ENCODE results near the gene EVL. TPM values are rescaled to one million over a fixed set of nuclear protein-coding genes. Genes with fewer than 3 reads are reported as not detected.

The EVL gene
- total RNA-seq, 2 experiments from 2014 or later: 660 to 678 TPM

GRCh38 chr14:100108840-100109593 is 43.8 kb downstream of the EVL start:
- Mint-ChIP-seq H3K36me3 (ENCODE audit: low read depth) (peaks cover 98% of the 10 kb centered on the region), H3K9me3 (no peaks in the 10 kb centered on the region), H3K4me3 (no peak overlapping the region), H3K27me3 (no peaks in the 10 kb centered on the region), H3K4me1 (ENCODE audit: low read depth) (peaks cover 78% of the 10 kb centered on the region), H3K27ac (peak overlapping the region; percentile 98)
- Histone ChIP-seq H3K9me3 (ENCODE audit: control insufficient read depth in 1 of 2, insufficient read depth in 1 of 2, low read length in 2 of 2) (no peaks in the 10 kb centered on the region), H3K27ac (ENCODE audit: low read depth in 1 of 2, low read length in 2 of 2) (peak overlapping the region; percentile 49 to 85), H3K36me3 (ENCODE audit: insufficient read depth, low read length) (peaks cover 97% of the 10 kb centered on the region), H3K4me3 (ENCODE audit: low read length) (no peak overlapping the region), H3K4me1 (ENCODE audit: insufficient read depth, low read length) (peaks cover 87% of the 10 kb centered on the region), H3K27me3 (ENCODE audit: control insufficient read depth in 1 of 2, insufficient read depth in 2 of 2, low read length in 2 of 2) (no peaks in the 10 kb centered on the region)
- no peak for TF ChIP-seq CTCF (IDR thresholded peaks at IDR 0.05)
- intact Hi-C loops (cut with DNase I, micrococcal nuclease): loop anchor here (1.0 to 2.0 kb wide), 5 partner anchors 37 to 127 kb away; no protein-coding TSS in a partner anchor
- POLR2A ChIA-PET: interaction anchor here (1.1 to 49.3 kb wide), 5 partner anchors 10 to 84 kb away, joined by 3 to 1638 read pairs (median 5); partner anchors contain the start of gene EVL
- ATAC-seq (ENCODE audit: poor library complexity): no peak
- CTCF ChIA-PET: interaction anchor here (0.6 to 34.3 kb wide), 15 partner anchors 8 to 138 kb away, joined by 3 to 1090 read pairs (median 6); partner anchors contain the start of gene EVL
- no peak for DNase-seq

GRCh38 chr14:100109594-100109955 is 44.4 kb downstream of the EVL start:
- no peak for DNase-seq
- CTCF ChIA-PET: interaction anchor here (0.6 to 34.3 kb wide), 2 partner anchors 33 to 54 kb away, joined by 3 to 1090 read pairs; partner anchors contain the start of gene EVL
- peaks cover 87% of the 10 kb centered on the region for H3K4me1 ChIP-seq (ENCODE audit: insufficient read depth, low read length)
- Mint-ChIP-seq H3K4me3 (no peak overlapping the region), H3K27me3 (no peaks in the 10 kb centered on the region), H3K36me3 (ENCODE audit: low read depth) (peaks cover 97% of the 10 kb centered on the region), H3K4me1 (ENCODE audit: low read depth) (peaks cover 73% of the 10 kb centered on the region), H3K27ac (peak overlapping the region; percentile 98), H3K9me3 (no peaks in the 10 kb centered on the region)
- ATAC-seq (ENCODE audit: poor library complexity): no peak
- POLR2A ChIA-PET: interaction anchor here (12.0 to 49.3 kb wide), 2 partner anchors 28 to 48 kb away, joined by 200 to 1638 read pairs; partner anchors contain the start of gene EVL
- H3K27me3 ChIP-seq (ENCODE audit: control insufficient read depth in 1 of 2, insufficient read depth in 2 of 2, low read length in 2 of 2): no peaks in the 10 kb centered on the region
- H3K27ac ChIP-seq (ENCODE audit: low read depth in 1 of 2, low read length in 2 of 2): no peak overlapping the region
- H3K36me3 ChIP-seq (ENCODE audit: insufficient read depth, low read length): peaks cover 97% of the 10 kb centered on the region
- no peaks in the 10 kb centered on the region for H3K9me3 ChIP-seq (ENCODE audit: control insufficient read depth in 1 of 2, insufficient read depth in 1 of 2, low read length in 2 of 2)
- H3K4me3 ChIP-seq (ENCODE audit: low read length): no peak overlapping the region
- intact Hi-C loops (cut with DNase I, micrococcal nuclease): loop anchor here in 1 of 2 experiments (2.0 kb wide), 1 partner anchor 127 kb away; no protein-coding TSS in a partner anchor
- no peak for TF ChIP-seq CTCF (IDR thresholded peaks at IDR 0.05)

- no peak for TF ChIP-seq CTCF (IDR thresholded peaks at IDR 0.05)
- Mint-ChIP-seq H3K27me3 (no peaks in the 10 kb centered on the region), H3K9me3 (no peaks in the 10 kb centered on the region), H3K36me3 (ENCODE audit: low read depth) (peaks cover 97% of the 10 kb centered on the region), H3K27ac (peak overlapping the region; percentile 98), H3K4me3 (no peak overlapping the region), H3K4me1 (ENCODE audit: low read depth) (peaks cover 67% of the 10 kb centered on the region)
- intact Hi-C loops (cut with DNase I, micrococcal nuclease): no loop called here
- Histone ChIP-seq H3K27me3 (ENCODE audit: control insufficient read depth in 1 of 2, insufficient read depth in 2 of 2, low read length in 2 of 2) (no peaks in the 10 kb centered on the region), H3K36me3 (ENCODE audit: insufficient read depth, low read length) (peaks cover 98% of the 10 kb centered on the region), H3K27ac (ENCODE audit: low read depth in 1 of 2, low read length in 2 of 2) (no peak overlapping the region), H3K4me1 (ENCODE audit: insufficient read depth, low read length) (peaks cover 77% of the 10 kb centered on the region), H3K4me3 (ENCODE audit: low read length) (no peak overlapping the region), H3K9me3 (ENCODE audit: control insufficient read depth in 1 of 2, insufficient read depth in 1 of 2, low read length in 2 of 2) (no peaks in the 10 kb centered on the region)
- DNase-seq (no peak), ATAC-seq (ENCODE audit: poor library complexity) (no peak)
- ChIA-PET POLR2A (interaction anchor here (1.1 to 49.3 kb wide), 3 partner anchors 20 to 49 kb away, joined by 3 to 1638 read pairs (median 200); partner anchors contain the start of gene EVL), CTCF (interaction anchor here (34.3 kb wide), 1 partner anchor 35 kb away, joined by 1090 read pairs; the partner anchor contains the start of gene EVL)
Observed at GRCh38 chr14:100110816-100111215, 45.6 kb downstream of the EVL start.
